ENCODE results near the gene KCNJ9.
A peak's percentile ranks its signal among the peaks of the same experiment; 100 is the strongest.

The KCNJ9 gene

GRCh38 chr1:160056648-160057169 lies 24.6 kb upstream of the KCNJ9 start:
- DNase-seq = no peak
- no peak for TF ChIP-seq POLR2A (IDR thresholded peaks at IDR 0.05; ENCODE audit: low read length)
- TF ChIP-seq GATA1 (IDR thresholded peaks at IDR 0.05; ENCODE audit: low read depth, low read length) = no peak

GRCh38 chr1:160058087-160058486 lies 23.3 kb upstream of the KCNJ9 start:
- TF ChIP-seq POLR2A (IDR thresholded peaks at IDR 0.05; ENCODE audit: low read length) = no peak
- no peak for TF ChIP-seq GATA1 (IDR thresholded peaks at IDR 0.05; ENCODE audit: low read depth, low read length)
- DNase-seq = no peak

- TF ChIP-seq GATA1 (IDR thresholded peaks at IDR 0.05; ENCODE audit: low read depth, low read length) (no peak), POLR2A (IDR thresholded peaks at IDR 0.05; ENCODE audit: low read length) (no peak)
- no peak for DNase-seq
These were observed 19.7 kb upstream of the KCNJ9 start for GRCh38 chr1:160061369-160062229.

GRCh38 chr1:160062230-160062532 lies 19.2 kb upstream of the KCNJ9 start:
- no peak for DNase-seq
- TF ChIP-seq POLR2A (IDR thresholded peaks at IDR 0.05; ENCODE audit: low read length) = no peak
- no peak for TF ChIP-seq GATA1 (IDR thresholded peaks at IDR 0.05; ENCODE audit: low read depth, low read length)

- DNase-seq = no peak
- TF ChIP-seq POLR2A (IDR thresholded peaks at IDR 0.05; ENCODE audit: low read length) (no peak), GATA1 (IDR thresholded peaks at IDR 0.05; ENCODE audit: low read depth, low read length) (no peak)
These were observed 18.2 kb upstream of the KCNJ9 start for GRCh38 chr1:160063176-160063575.

GRCh38 chr1:160064164-160064563 lies 17.2 kb upstream of the KCNJ9 start:
- no peak for DNase-seq
- no peak for TF ChIP-seq GATA1 (IDR thresholded peaks at IDR 0.05; ENCODE audit: low read depth, low read length)
- TF ChIP-seq POLR2A (IDR thresholded peaks at IDR 0.05; ENCODE audit: low read length) = no peak

GRCh38 chr1:160064746-160065145 lies 16.6 kb upstream of the KCNJ9 start:
- TF ChIP-seq GATA1 (IDR thresholded peaks at IDR 0.05; ENCODE audit: low read depth, low read length) (no peak), POLR2A (IDR thresholded peaks at IDR 0.05; ENCODE audit: low read length) (no peak)
- DNase-seq = no peak

GRCh38 chr1:160066829-160067745 lies 14.3 kb upstream of the KCNJ9 start:
- no peak for TF ChIP-seq POLR2A (IDR thresholded peaks at IDR 0.05; ENCODE audit: low read length)
- no peak for TF ChIP-seq GATA1 (IDR thresholded peaks at IDR 0.05; ENCODE audit: low read depth, low read length)
- no peak for DNase-seq

GRCh38 chr1:160068225-160068624 lies 13.1 kb upstream of the KCNJ9 start:
- TF ChIP-seq POLR2A (IDR thresholded peaks at IDR 0.05; ENCODE audit: low read length) = no peak
- no peak for TF ChIP-seq GATA1 (IDR thresholded peaks at IDR 0.05; ENCODE audit: low read depth, low read length)
- DNase-seq = no peak

GRCh38 chr1:160069460-160070231 lies 11.7 kb upstream of the KCNJ9 start, which contains the start of gene KCNJ10:
KCNJ10 (minus strand) TSS chr1:160070160; CDS start chr1:160042532, 27,628 bp downstream.
- TF ChIP-seq GATA1 (IDR thresholded peaks at IDR 0.05; ENCODE audit: low read depth, low read length) (no peak), POLR2A (IDR thresholded peaks at IDR 0.05; ENCODE audit: low read length) (no peak)
- no peak for DNase-seq

- TF ChIP-seq POLR2A (IDR thresholded peaks at IDR 0.05; ENCODE audit: low read length) = no peak
- no peak for TF ChIP-seq GATA1 (IDR thresholded peaks at IDR 0.05; ENCODE audit: low read depth, low read length)
- DNase-seq = peak; percentile 19 to 22
These were observed 10.8 kb upstream of the KCNJ9 start for GRCh38 chr1:160070243-160071163.

GRCh38 chr1:160071289-160071688 lies 10.0 kb upstream of the KCNJ9 start:
- DNase-seq = no peak
- no peak for TF ChIP-seq GATA1 (IDR thresholded peaks at IDR 0.05; ENCODE audit: low read depth, low read length)
- TF ChIP-seq POLR2A (IDR thresholded peaks at IDR 0.05; ENCODE audit: low read length) = no peak
